Urinary bladder (tissue), 4 donors: ENCODE data around the gene TNRC6B. TPM values are rescaled to one million over a fixed set of nuclear protein-coding genes. Genes with fewer than 3 reads are reported as not detected.

Experiments
- DNase-seq: peaks from one replicate; pipeline ENCODE4 v3.0.0-alpha.2; 2015; ENCODE audit errors: extremely low spot score
- H3K27ac ChIP-seq: one replicate; pipeline ENCODE4 v1.5.1; 2013; ENCODE audit warnings: low read depth, mild to moderate bottlenecking, moderate library complexity
- H3K36me3 ChIP-seq: one replicate; pipeline ENCODE4 v1.6.1; 2013; ENCODE audit warnings: mild to moderate bottlenecking, moderate library complexity; ENCODE audit not compliant: insufficient read depth
- H3K4me1 ChIP-seq: one replicate; pipeline ENCODE4 v1.6.1; 2013; ENCODE audit warnings: mild to moderate bottlenecking, moderate library complexity; ENCODE audit not compliant: insufficient read depth
- H3K4me3 ChIP-seq: one replicate; pipeline ENCODE4 v1.5.1; 2013; ENCODE audit warnings: low read depth, low read length
- WGBS: extraction: QIAGEN DNeasy Blood & Tissue Kit; methylation state at CpG from one replicate; pipeline ENCODE4 v1.1.7; 2013; 5-methylcytosine and 5-hydroxymethylcytosine counted together
- polyA plus RNA-seq: library from polyadenylated mRNA; stranded (reverse); fragments of 200-250 nt; gene quantifications from one replicate; pipeline ENCODE4 v1.2.3, GENCODE V29; 2013
- total RNA-seq: library from RNA; depleted of rRNA; stranded (reverse); fragments of >200 nt; gene quantifications from one replicate; pipeline ENCODE4 v1.2.3, GENCODE V29; 2014
- donor health status: healthy with polysubstance abuse.
- donor health status: healthy.

TNRC6B gene
- total and polyA plus RNA-seq, 2 donors, result 4.7 to 60.4 TPM

DNA sequence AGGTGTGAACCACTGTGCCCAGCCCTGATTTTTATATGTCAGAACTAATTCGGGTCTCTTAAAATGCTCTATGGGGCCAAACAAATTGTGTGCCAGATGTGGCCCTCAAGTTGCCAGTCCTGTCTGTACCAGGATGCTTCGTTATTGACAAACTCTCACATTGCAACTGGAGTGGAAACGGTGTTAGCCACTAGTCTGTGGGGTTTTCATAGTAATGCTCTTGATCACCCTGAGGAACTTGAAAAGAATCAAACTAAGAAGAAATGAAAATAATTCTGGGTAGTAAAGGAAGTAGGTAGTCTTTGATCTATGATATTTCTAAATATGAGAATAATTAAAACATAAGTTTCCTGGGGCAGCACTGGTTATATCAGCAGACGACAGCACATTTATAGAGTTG is 101.3 kb downstream of the TNRC6B start:
- Histone ChIP-seq H3K4me1 (no peaks in the 10 kb centered on the region), H3K27ac (no peak overlapping the region), H3K36me3 (peaks cover 7% of the 10 kb centered on the region), H3K4me3 (no peak overlapping the region)
- DNase-seq, result no peak
- 92% methylated on average over 4 of the region's 4 CpGs for WGBS

DNA sequence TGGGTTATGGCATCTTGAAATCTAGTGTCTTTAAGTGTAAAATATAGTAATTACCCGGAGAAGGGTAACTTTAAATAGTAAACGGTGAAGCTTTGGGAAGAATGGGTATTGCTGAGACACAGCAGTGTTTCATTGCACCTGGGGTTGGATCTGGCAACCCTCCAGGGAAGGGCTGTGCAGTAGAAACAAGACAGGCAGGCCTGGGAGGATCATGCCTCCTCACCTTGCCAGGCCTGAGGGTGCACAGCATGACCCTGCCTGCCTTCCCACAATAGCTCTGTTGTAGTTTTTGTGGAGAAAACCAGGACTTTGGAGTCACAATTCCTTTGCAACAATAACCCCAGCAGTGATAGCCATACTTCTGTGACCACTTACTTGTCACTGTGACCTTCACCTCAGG is 104.0 kb downstream of the TNRC6B start:
- no peak overlapping the region for H3K4me3 ChIP-seq
- H3K27ac ChIP-seq, result no peak overlapping the region
- peaks cover 6% of the 10 kb centered on the region for H3K36me3 ChIP-seq
- no peak for DNase-seq
- no peaks in the 10 kb centered on the region for H3K4me1 ChIP-seq
- WGBS, result 87% methylated on average over 2 of the region's 2 CpGs

DNA sequence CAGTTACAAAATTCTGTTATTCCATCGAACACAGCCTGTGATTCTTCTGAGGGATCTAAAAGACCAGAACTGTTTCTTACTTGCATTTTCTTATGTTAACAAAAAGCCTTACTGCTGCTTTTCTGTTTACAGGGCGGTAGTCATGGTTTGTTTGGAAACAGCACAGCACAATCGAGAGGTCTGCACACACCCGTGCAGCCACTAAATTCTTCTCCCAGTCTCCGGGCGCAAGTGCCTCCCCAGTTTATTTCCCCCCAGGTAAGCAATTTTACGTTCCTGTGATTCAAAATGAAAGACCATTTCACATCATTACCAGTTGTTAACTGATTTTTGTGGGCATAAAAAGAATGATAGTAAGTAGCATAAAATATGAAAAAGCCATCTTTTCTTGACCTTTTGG is 107.8 kb downstream of the TNRC6B start:
- Histone ChIP-seq H3K4me1 (no peaks in the 10 kb centered on the region), H3K36me3 (peaks cover 2% of the 10 kb centered on the region), H3K27ac (no peak overlapping the region), H3K4me3 (no peak overlapping the region)
- DNase-seq, result no peak
- WGBS, result 62% methylated on average over 7 of the region's 7 CpGs

DNA sequence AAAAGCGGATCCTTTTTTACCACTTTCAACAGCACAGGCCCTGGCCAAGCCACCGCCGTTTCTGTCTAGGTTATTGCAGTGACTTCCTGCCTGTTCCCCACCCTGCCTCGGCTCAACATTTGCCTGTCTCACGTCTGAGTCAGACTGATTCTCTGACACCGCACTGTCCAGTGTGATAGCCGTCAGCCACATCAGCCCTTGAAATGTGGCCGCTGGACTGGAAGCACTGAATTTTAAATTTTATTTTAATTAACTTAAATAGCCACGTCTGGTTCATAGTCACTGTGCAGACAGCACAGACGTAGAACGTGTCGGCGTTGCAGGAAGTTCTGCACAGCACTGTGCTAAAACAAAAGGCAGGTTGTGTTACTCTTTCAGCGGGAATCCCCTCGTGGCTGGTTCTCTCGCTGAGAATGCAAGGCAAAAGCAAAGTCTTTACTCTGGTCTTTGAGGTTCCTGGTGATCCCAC is 112.3 kb downstream of the TNRC6B start:
- WGBS, result 76% methylated on average over 16 of the region's 16 CpGs
- Histone ChIP-seq H3K36me3 (no peaks in the 10 kb centered on the region), H3K27ac (no peak overlapping the region)

DNA sequence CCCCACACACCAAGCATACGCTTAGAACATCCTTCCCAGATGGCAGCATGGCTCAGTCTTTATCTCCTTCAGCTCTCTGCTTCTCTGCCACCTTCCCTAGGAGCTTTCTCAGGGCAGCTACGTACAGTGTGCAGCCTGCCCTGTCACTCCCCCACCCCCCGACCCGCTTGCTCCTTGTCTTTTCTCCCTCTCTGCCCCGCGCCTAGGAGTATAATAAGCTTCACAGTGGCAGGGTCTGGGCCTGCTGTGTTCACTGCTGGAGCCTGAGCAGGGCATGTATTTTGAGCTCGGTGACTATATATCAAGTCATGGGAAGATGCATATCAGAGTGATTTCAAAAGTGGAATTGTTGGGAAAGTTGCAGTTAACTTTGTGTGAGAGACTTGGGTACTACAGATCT is 112.8 kb downstream of the TNRC6B start:
- 87% methylated on average over 7 of the region's 7 CpGs for WGBS
- H3K36me3 ChIP-seq, result no peaks in the 10 kb centered on the region
- H3K27ac ChIP-seq, result no peak overlapping the region
- H3K4me3 ChIP-seq, result no peak overlapping the region
- no peak for DNase-seq
- no peaks in the 10 kb centered on the region for H3K4me1 ChIP-seq

More for the DNA sequence above, 112.3 kb downstream of the TNRC6B start:
- no peak for DNase-seq
- no peaks in the 10 kb centered on the region for H3K4me1 ChIP-seq
- H3K4me3 ChIP-seq, result no peak overlapping the region

DNA sequence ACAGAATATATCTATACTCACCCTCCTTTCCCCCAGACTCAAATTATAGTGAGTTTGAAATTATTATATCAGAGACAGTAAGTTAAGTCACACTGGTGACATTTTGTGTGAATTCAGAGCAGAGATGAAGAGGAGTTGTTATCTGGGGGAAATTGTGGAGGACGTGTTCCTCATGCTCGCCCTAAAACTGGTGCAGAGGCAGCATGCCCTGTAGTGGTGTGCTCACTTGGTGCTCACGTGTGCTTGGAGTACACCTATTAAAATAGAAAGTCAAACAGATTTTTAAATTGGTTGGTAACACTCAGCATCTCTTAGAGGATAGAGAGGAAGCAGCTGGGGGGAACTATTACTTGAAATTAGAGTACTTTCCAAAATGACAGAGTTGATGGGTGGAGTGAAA is 117.0 kb downstream of the TNRC6B start:
- Histone ChIP-seq H3K4me3 (no peak overlapping the region), H3K4me1 (no peaks in the 10 kb centered on the region), H3K27ac (no peak overlapping the region), H3K36me3 (no peaks in the 10 kb centered on the region)
- DNase-seq, result no peak
- WGBS, result 98% methylated on average over 3 of the region's 3 CpGs

DNA sequence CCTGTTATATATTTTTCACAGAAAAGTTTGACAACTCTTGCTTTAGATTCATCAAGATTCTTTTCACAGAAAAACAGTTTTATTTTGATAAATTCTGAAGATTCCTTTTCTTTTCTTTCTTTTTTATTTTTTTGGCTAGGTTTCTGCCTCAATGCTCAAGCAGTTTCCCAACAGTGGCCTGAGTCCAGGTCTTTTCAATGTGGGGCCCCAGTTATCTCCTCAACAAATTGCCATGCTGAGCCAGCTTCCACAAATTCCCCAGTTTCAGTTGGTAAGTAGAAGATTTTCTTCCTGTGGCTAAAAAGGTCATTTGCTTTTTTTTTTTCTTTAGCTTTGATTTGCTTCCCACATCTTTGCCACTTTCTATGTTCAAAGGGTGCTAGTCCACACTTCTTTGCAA is 122.6 kb downstream of the TNRC6B start:
- Histone ChIP-seq H3K4me1 (no peaks in the 10 kb centered on the region), H3K36me3 (peaks cover 7% of the 10 kb centered on the region), H3K27ac (no peak overlapping the region), H3K4me3 (no peak overlapping the region)
- no peak for DNase-seq

DNA sequence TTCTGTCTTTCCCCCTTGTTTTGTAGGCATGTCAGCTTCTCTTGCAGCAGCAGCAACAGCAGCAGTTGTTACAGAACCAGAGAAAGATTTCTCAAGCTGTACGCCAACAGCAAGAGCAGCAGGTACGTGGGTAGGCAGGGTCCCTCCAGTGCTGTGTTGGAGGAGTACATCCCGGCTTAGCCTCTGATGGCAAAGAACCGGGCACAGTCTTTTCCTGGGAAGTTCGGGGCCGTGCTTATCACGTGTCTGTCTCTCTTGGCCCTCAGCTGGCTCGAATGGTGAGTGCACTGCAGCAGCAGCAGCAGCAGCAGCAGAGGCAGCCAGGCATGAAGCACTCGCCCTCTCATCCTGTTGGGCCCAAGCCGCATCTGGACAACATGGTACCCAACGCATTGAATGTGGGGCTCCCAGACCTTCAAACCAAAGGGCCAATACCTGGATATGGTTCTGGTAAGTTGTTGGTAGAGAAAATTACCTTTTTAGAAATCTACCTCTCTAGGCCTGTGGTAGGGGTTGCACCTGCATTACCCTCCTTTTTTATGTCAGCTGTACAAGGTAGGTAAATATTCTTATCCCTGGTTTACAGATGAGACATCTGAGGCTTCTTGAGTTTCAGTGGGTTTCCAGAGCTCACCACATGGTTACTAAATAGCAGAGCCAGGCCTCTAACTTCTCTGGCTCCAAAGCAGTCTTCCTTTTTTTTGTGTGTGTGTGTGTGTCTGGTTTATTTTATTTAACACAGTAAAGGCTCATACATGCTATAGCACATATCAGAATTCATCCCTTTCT is 123.4 kb downstream of the TNRC6B start:
- Histone ChIP-seq H3K4me1 (no peaks in the 10 kb centered on the region), H3K36me3 (peaks cover 7% of the 10 kb centered on the region), H3K27ac (no peak overlapping the region), H3K4me3 (no peak overlapping the region)
- no peak for DNase-seq
- WGBS, result 96% methylated on average over 11 of the region's 11 CpGs

DNA sequence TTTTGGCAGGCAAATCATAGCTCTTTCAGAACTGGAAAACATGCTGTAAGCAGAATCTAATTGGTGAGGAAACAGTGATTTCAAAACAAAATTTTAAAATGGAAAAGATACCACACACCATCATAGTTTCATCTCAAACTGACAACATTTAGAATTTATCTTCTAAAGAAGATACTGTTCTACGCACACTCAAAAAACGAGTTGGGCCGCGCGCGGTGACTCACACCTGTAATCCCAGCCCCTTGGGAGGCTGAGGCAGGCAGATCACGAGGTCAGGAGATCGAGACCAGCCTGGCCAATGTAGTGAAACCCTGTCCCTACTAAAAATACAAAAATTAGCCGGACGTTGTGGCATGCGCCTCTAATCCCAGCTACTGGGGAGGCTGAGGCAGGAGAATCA is 124.4 kb downstream of the TNRC6B start:
- no peaks in the 10 kb centered on the region for H3K4me1 ChIP-seq
- peaks cover 7% of the 10 kb centered on the region for H3K36me3 ChIP-seq
- no peak overlapping the region for H3K4me3 ChIP-seq
- 98% methylated on average over 11 of the region's 11 CpGs for WGBS
- no peak overlapping the region for H3K27ac ChIP-seq
- DNase-seq, result no peak

DNA sequence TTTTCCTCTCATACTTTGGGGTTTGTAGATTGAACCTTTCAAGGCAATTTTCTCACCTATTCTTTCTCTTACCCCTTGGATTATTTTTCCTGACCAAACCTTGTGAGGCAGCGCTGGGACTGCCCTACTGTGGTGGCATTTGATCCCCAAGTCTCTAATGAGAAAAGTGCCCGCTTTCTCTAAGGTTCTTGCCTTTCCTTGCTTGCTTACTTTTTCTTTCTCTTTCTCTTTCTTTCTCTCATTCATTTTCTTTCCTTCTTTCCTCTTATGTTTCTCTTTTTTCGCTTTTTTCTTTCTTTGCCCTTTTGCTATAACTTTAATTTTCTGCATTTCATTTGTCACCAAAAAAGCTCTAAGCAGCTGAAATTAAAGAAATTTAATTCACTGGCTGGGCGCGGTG is 127.9 kb downstream of the TNRC6B start:
- H3K4me3 ChIP-seq, result no peak overlapping the region
- H3K27ac ChIP-seq, result no peak overlapping the region
- no peaks in the 10 kb centered on the region for H3K4me1 ChIP-seq
- WGBS, result 97% methylated on average over 5 of the region's 5 CpGs
- H3K36me3 ChIP-seq, result peaks cover 7% of the 10 kb centered on the region
- no peak for DNase-seq

DNA sequence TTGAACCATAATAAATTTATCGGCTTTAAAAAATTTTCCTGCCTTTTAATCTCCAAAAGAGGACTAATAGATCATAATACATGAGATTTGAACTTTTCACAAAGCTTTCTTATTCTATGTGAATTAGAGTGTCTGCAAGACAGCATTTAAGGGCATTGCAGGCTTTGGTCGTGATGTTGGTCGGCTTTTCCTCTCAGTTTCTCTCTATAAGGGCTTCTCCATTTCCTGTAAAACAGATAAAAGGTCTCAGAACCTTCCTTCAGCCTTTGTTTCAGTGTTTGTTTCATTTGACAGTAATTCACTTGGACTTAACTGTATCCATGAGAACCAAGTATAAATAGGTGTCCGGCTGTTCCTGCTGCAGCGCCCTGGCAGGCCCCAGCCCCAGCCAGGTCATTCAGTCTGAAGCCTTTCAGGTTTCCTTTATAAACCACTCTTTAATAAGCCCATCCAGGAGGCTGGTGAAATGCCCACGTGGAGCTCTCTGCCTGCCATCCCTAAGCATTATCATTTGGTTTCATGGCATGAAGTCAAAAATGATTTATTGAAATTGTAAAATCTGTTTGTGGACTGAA is 131.4 kb downstream of the TNRC6B start:
- WGBS, result 51% methylated on average over 6 of the region's 6 CpGs
- no peaks in the 10 kb centered on the region for H3K4me1 ChIP-seq
- no peak overlapping the region for H3K27ac ChIP-seq

DNA sequence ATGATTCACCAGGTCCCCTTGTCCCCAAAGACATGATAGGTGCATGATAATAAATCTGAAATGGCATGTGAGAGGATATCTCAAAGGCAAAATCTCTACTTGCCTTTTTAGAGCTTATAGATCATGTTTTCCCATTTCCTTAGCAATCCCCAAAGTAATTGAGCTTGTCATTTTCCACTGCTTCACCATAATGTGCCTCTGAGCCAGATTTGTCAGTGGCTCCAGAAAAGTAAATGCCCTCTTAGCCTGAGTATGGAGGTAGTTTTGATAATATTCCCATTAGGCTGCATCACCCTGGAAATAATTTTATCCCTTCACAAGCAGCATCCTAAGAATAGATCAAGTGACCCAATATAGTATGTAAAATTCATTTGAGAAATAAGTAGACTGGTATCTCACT is 131.9 kb downstream of the TNRC6B start:
- no peaks in the 10 kb centered on the region for H3K4me1 ChIP-seq
- H3K4me3 ChIP-seq, result no peak overlapping the region
- H3K27ac ChIP-seq, result no peak overlapping the region
- peaks cover 5% of the 10 kb centered on the region for H3K36me3 ChIP-seq
- no peak for DNase-seq

More for the DNA sequence above, 131.4 kb downstream of the TNRC6B start:
- Histone ChIP-seq H3K4me3 (no peak overlapping the region), H3K36me3 (peaks cover 4% of the 10 kb centered on the region)
- no peak for DNase-seq

DNA sequence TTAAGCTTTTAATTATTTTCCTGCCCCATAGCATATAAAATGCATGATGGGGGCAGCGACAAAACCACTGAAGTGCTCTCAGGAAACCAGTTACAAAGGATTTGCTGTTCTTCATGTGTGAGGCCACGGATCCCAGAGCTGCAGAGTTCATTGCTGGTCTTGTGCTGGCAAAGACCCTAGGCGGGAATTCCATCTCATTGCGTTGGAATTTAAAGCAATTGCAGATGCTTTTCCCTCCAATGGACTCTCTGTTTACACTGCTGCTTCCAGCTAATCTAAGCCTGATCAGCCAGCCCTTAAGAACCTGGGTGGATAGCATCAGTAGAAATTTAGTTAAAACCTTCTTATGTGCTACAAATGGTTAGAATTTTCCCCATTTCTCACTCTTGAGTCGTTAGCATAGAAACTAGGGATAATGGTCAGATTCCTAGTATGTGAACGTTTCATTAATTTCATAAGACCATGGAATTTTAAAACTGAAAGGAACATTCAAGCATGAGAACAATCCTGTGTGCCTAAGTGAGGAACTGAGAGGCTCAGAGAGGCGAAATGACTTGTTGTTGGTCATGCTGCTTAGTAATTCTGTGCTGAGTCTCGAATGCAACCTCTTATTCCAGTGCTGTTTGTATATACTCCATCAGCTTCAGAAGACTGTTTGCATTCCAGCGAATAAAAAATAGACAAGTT is 132.5 kb downstream of the TNRC6B start:
- DNase-seq, result peak; percentile 50
- Histone ChIP-seq H3K27ac (no peak overlapping the region), H3K4me1 (no peaks in the 10 kb centered on the region), H3K4me3 (no peak overlapping the region), H3K36me3 (peaks cover 5% of the 10 kb centered on the region)
- 23% methylated on average over 9 of the region's 9 CpGs for WGBS

DNA sequence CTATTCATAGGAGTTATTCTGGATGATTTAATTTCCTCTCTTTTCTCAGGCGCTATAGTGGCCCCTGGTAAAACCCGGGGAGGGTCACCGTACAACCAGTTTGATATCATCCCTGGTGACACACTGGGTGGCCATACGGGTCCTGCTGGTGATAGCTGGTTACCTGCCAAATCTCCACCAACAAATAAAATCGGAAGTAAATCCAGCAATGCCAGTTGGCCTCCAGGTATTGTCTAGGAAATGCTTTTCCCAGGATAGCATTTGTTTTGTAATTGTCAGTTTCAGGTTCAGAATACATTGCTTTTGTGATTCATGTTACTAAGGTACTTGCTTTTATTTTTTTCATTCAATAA is 133.0 kb downstream of the TNRC6B start:
- no peak for DNase-seq
- H3K27ac ChIP-seq, result peak overlapping the region; percentile 53
- WGBS, result 32% methylated on average over 5 of the region's 5 CpGs
- peaks cover 5% of the 10 kb centered on the region for H3K36me3 ChIP-seq
- no peak overlapping the region for H3K4me3 ChIP-seq
- no peaks in the 10 kb centered on the region for H3K4me1 ChIP-seq
